CD8-positive, alpha-beta memory T cell (primary cell): Measurements from ENCODE around the gene SLC27A3. TPM values are rescaled to one million over a fixed set of nuclear protein-coding genes. Genes with fewer than 3 reads are reported as not detected.

Source experiments
- CTCF ChIA-PET: fragments of 350-600 bp; sonication (Branson Sonifier 250); formaldehyde crosslinking; loops from one replicate; lab custom pipeline; 2021; ENCODE audit warnings: antibody characterized with exemption; lab: Charles Lee
- POLR2A ChIA-PET: fragments of 350-600 bp; sonication (Branson Sonifier 250); formaldehyde crosslinking; loops from one replicate; lab custom pipeline; 2021; ENCODE audit warnings: antibody characterized with exemption; lab: Charles Lee
- DNase-seq, 5 donors: peaks; one replicate each; pipeline versions ENCODE4 v3.0.0 to v3.0.0-alpha.2; 2020 to 2022; ENCODE audit warnings: mixed read lengths in 1 of 5
- H3K27ac ChIP-seq: one replicate; pipeline ENCODE4 v1.7.0; 2013; ENCODE audit warnings: low read depth, mild to moderate bottlenecking, low read length, moderate library complexity
- H3K27me3 ChIP-seq: 2 replicates; pipeline ENCODE4 v1.7.0; 2013; ENCODE audit warnings: low read length, mild to moderate bottlenecking; ENCODE audit not compliant: insufficient read depth, poor library complexity, severe bottlenecking
- H3K36me3 ChIP-seq: 2 replicates; pipeline ENCODE4 v1.7.0; 2013; ENCODE audit warnings: mild to moderate bottlenecking, low read length, moderate library complexity; ENCODE audit not compliant: insufficient read depth
- H3K4me1 ChIP-seq: 2 replicates; pipeline ENCODE4 v1.7.0; 2013; ENCODE audit warnings: mild to moderate bottlenecking, low read length, moderate library complexity; ENCODE audit not compliant: insufficient read depth
- H3K4me3 ChIP-seq: 2 replicates; pipeline ENCODE4 v1.7.0; 2013; ENCODE audit warnings: mild to moderate bottlenecking, low read length
- H3K9me3 ChIP-seq: 2 replicates; pipeline ENCODE4 v1.7.0; 2013; ENCODE audit warnings: mild to moderate bottlenecking, low read length
- H3K27ac Mint-ChIP-seq, 8 donors: one replicate each; pipeline ENCODE4 v1.8.0; 2020 to 2021; ENCODE audit warnings: mixed read lengths in 8 of 8, mild to moderate bottlenecking in 6 of 8, inconsistent platforms in 3 of 8, moderate library complexity in 3 of 8
- H3K27me3 Mint-ChIP-seq, 2 donors: one replicate each; pipeline ENCODE4 v1.8.0; 2020 to 2021; ENCODE audit warnings: mixed read lengths in 2 of 2, mild to moderate bottlenecking in 1 of 2, moderate library complexity in 1 of 2
- H3K36me3 Mint-ChIP-seq, 3 donors: one replicate each; pipeline ENCODE4 v1.8.0; 2020 to 2021; ENCODE audit warnings: mixed read lengths in 3 of 3, inconsistent platforms in 1 of 3, mild to moderate bottlenecking in 1 of 3
- H3K4me1 Mint-ChIP-seq, 3 donors: one replicate each; pipeline ENCODE4 v1.8.0; 2020 to 2021; ENCODE audit warnings: mixed read lengths in 3 of 3, inconsistent platforms in 1 of 3, mild to moderate bottlenecking in 1 of 3
- H3K4me3 Mint-ChIP-seq, 7 donors: one replicate each; pipeline ENCODE4 v1.8.0; 2020 to 2021; ENCODE audit warnings: mixed read lengths in 7 of 7, mild to moderate bottlenecking in 6 of 7, moderate library complexity in 4 of 7, inconsistent platforms in 2 of 7
- H3K9me3 Mint-ChIP-seq, 5 donors: one replicate each; pipeline ENCODE4 v1.8.0; 2020 to 2022; ENCODE audit warnings: mixed read lengths in 5 of 5, mild to moderate bottlenecking in 3 of 5, moderate library complexity in 2 of 5, inconsistent platforms in 1 of 5
- polyA plus RNA-seq: library from polyadenylated mRNA; unstranded; fragments of 300-500 nt; fragmentation: Illumina TruSeq; gene quantifications from one replicate; pipeline ENCODE4 v1.2.3, GENCODE V29; 2021
- total RNA-seq, 2 experiments: library from RNA; stranded (reverse); gene quantifications; one replicate each; pipeline ENCODE4 v1.2.3, GENCODE V29; 2021

SLC27A3 gene
- total and polyA plus RNA-seq, 3 experiments from 2014 or later = 9.9 to 29.3 (median 11.3) TPM

DNA sequence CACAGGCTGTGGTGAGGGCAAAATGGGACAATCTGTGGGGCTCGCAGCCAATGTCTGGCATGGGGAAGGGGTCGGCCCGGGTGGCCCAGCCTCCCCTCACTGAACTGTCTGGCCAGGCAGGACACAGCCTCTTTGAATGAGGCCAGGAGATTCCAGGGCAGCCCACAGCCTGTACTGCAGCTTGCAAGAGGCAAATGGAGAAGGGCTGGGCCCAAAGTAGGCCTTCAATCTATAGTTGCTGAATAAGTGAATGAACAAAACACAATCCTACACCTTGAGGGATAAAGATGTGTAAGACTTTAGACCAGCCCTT is 23.2 kb downstream of the SLC27A3 start:
- Mint-ChIP-seq H3K27ac (peak overlapping the region in 3 of 8 donors; percentile 10 to 48 (median 24)), H3K27me3 (no peaks in the 10 kb centered on the region), H3K36me3 (peaks cover 0 to 6% (median 3%) of the 10 kb centered on the region in 3 donors), H3K4me3 (no peak overlapping the region), H3K9me3 (no peaks in the 10 kb centered on the region), H3K4me1 (peaks cover 20 to 39% (median 25%) of the 10 kb centered on the region in 3 donors)
- Histone ChIP-seq H3K4me1 (peaks cover 12% of the 10 kb centered on the region), H3K9me3 (no peaks in the 10 kb centered on the region), H3K36me3 (no peaks in the 10 kb centered on the region), H3K27me3 (no peaks in the 10 kb centered on the region), H3K27ac (no peak overlapping the region), H3K4me3 (no peak overlapping the region)
- ChIA-PET POLR2A (no interaction called here), CTCF (interaction anchor here (1.3 to 4.6 kb wide), 5 partner anchors 107 to 189 kb away, joined by 3 to 94 read pairs (median 14); partner anchors contain the start of genes CREB3L4, DENND4B, RAB13 and RPS27)
- DNase-seq = no peak

DNA sequence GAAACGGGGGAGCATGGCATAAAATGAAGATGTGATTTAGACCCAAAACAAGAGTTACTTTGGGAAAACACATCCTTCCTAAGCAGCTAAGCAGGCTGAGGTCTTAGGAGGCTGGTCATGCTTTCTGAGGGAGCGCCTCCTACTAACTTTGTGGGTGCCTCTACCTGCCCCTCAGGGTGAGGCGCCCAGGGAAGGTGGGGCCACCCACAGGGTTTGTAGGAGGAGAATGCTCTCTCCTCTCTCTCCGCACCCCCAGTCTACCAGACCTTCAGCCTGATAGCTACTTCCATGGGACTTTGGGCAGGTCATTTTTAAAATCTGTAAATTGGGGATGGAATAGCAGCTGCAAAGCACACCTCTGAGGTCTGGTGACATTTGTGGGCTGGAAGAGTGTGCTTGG is 23.8 kb downstream of the SLC27A3 start:
- H3K27ac ChIP-seq = no peak overlapping the region
- no peaks in the 10 kb centered on the region for H3K27me3 ChIP-seq
- DNase-seq = no peak
- H3K4me1 ChIP-seq = peaks cover 13% of the 10 kb centered on the region
- H3K9me3 Mint-ChIP-seq = no peaks in the 10 kb centered on the region
- no peaks in the 10 kb centered on the region for H3K9me3 ChIP-seq
- CTCF ChIA-PET = interaction anchor here (2.8 to 4.6 kb wide), 2 partner anchors 168 to 189 kb away, joined by 14 to 94 read pairs; partner anchors contain the start of genes CREB3L4, RAB13 and RPS27
- H3K36me3 ChIP-seq = no peaks in the 10 kb centered on the region
- H3K4me3 Mint-ChIP-seq = no peak overlapping the region
- H3K36me3 Mint-ChIP-seq = peaks cover 0 to 6% (median 5%) of the 10 kb centered on the region in 3 donors
- no peaks in the 10 kb centered on the region for H3K27me3 Mint-ChIP-seq
- H3K4me1 Mint-ChIP-seq = peaks cover 25 to 45% (median 31%) of the 10 kb centered on the region in 3 donors
- peak overlapping the region in 3 of 8 donors; percentile 10 to 70 (median 48) for H3K27ac Mint-ChIP-seq
- H3K4me3 ChIP-seq = no peak overlapping the region
- POLR2A ChIA-PET = no interaction called here

DNA sequence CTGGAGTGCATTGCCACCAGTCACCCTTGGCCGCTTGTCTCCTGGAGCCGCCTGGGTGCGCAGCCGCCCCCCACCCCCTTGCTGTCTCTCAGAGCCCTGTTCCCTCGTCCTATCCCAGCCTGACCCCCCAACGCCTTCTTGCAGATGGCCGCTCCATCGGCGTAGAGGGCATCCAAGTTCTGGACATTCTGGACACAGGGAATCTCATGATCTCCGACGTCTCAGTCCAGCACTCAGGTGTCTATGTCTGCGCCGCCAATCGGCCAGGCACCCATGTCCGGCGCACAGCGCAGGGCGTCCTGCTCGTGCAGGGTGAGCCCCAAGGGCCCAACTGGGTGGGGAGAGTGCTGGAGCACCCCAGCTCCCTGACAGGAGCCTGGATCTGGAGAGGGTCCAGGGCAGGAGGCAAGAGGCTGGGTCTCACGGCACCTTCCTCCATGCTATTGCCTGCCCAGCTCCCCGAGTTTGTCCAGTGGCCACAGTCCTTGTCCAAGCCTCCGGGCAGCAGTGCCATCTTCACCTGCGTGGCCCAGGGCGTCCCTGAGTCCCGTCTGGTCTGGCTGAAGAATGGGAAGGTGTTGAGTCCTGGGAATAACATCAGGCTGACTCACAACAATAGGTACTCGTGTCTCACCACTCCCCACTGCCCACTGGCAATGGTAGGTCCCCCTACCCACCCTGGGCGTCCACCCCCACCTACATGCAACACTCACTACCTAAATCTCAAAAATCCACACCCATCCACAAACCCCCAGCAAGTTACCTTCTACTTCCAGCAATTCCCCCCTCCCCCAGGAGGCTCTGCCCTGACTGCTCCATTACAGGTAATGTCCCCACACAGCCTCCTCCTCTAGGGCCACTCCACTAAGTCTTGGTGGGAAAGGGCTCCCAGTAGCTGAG is 24.6 kb downstream of the SLC27A3 start:
- ChIA-PET POLR2A (no interaction called here), CTCF (interaction anchor here (4.6 to 5.7 kb wide), 2 partner anchors 186 to 188 kb away, joined by 35 to 94 read pairs; partner anchors contain the start of genes RAB13 and RPS27)
- H3K27me3 Mint-ChIP-seq = no peaks in the 10 kb centered on the region
- no peak overlapping the region for H3K27ac ChIP-seq
- H3K4me1 Mint-ChIP-seq = peaks cover 28 to 49% (median 34%) of the 10 kb centered on the region in 3 donors
- no peaks in the 10 kb centered on the region for H3K9me3 ChIP-seq
- no peaks in the 10 kb centered on the region for H3K27me3 ChIP-seq
- H3K4me3 Mint-ChIP-seq = no peak overlapping the region
- DNase-seq = no peak
- no peaks in the 10 kb centered on the region for H3K36me3 ChIP-seq
- peaks cover 0 to 6% (median 5%) of the 10 kb centered on the region in 3 donors for H3K36me3 Mint-ChIP-seq
- H3K27ac Mint-ChIP-seq = peak overlapping the region in 1 of 8 donors; percentile 47
- peaks cover 21% of the 10 kb centered on the region for H3K4me1 ChIP-seq
- no peaks in the 10 kb centered on the region for H3K9me3 Mint-ChIP-seq
- no peak overlapping the region for H3K4me3 ChIP-seq

DNA sequence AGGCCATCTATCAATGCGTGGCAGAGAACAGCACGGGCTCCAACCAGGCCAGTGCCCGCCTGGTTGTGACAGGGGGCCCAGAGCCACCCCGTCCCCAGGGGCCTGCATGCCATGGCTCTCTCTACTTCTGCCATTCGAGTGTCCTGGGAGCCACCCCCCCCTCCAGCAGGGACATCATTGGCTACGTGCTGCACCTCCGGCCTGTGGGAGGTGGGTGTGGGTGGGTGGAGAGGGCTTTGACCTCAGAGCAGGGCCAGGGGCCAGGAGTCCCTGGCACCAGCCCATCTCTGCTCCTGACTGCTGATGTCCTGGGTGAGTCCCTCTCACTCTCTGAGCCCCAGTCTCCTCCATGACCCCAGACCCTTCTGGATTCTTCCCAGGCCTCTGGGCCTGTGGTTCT is 25.3 kb downstream of the SLC27A3 start:
- H3K4me3 Mint-ChIP-seq = no peak overlapping the region
- no peak overlapping the region for H3K4me3 ChIP-seq
- H3K36me3 ChIP-seq = no peaks in the 10 kb centered on the region
- peak overlapping the region in 2 of 8 donors; percentile 45 to 70 for H3K27ac Mint-ChIP-seq
- peaks cover 34 to 55% (median 39%) of the 10 kb centered on the region in 3 donors for H3K4me1 Mint-ChIP-seq
- no peaks in the 10 kb centered on the region for H3K9me3 Mint-ChIP-seq
- H3K27me3 Mint-ChIP-seq = no peaks in the 10 kb centered on the region
- H3K4me1 ChIP-seq = peaks cover 27% of the 10 kb centered on the region
- H3K27ac ChIP-seq = no peak overlapping the region
- H3K36me3 Mint-ChIP-seq = peaks cover 0 to 7% (median 5%) of the 10 kb centered on the region in 3 donors
- CTCF ChIA-PET = interaction anchor here (5.7 kb wide), 1 partner anchor 185 kb away, joined by 35 read pairs; the partner anchor contains the start of gene RAB13
- H3K9me3 ChIP-seq = no peaks in the 10 kb centered on the region
- POLR2A ChIA-PET = no interaction called here
- no peaks in the 10 kb centered on the region for H3K27me3 ChIP-seq
- no peak for DNase-seq

DNA sequence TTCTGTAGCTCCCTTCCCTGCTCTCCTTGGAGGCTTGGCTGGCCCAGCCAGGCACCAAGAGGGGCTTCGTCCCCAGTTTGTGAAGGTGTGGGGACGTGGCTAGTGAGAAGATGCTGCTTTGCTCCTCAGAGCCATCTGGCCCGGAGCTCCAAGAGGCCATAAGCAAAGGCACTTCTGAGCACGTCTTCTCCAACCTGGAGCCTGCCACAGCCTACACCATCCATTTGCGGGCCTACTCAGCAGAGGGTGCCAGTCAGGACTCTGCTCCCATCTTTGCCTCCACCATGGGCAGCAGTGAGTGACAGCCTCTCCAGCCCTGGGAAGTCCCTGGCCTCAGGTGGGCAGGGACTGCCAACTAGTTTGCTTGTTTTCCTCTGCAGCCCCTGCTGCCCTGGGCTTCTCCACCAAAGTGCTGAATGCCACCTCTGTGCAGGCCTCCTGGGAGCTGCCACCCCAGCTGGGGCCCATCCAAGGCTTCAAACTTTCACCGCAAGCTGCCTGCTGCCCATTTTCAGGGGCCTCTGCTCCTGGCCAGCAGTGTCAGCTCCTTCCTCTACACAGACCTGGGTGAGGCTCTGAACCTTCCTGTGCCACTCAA is 25.9 kb downstream of the SLC27A3 start:
- H3K9me3 Mint-ChIP-seq = no peaks in the 10 kb centered on the region
- H3K4me3 ChIP-seq = no peak overlapping the region
- no peaks in the 10 kb centered on the region for H3K27me3 Mint-ChIP-seq
- H3K36me3 Mint-ChIP-seq = peaks cover 0 to 8% (median 5%) of the 10 kb centered on the region in 3 donors
- H3K4me3 Mint-ChIP-seq = no peak overlapping the region
- H3K4me1 Mint-ChIP-seq = peaks cover 40 to 55% (median 44%) of the 10 kb centered on the region in 3 donors
- no peaks in the 10 kb centered on the region for H3K36me3 ChIP-seq
- H3K27me3 ChIP-seq = no peaks in the 10 kb centered on the region
- H3K27ac ChIP-seq = no peak overlapping the region
- H3K4me1 ChIP-seq = peaks cover 31% of the 10 kb centered on the region
- ChIA-PET CTCF (interaction anchor here (5.7 kb wide), 1 partner anchor 185 kb away, joined by 35 read pairs; the partner anchor contains the start of gene RAB13), POLR2A (interaction anchor here (0.5 to 1.0 kb wide), 2 partner anchors 91 to 185 kb away, joined by 3 read pairs; partner anchors contain the start of gene RAB13)
- H3K9me3 ChIP-seq = no peaks in the 10 kb centered on the region
- H3K27ac Mint-ChIP-seq = peak overlapping the region in 3 of 8 donors; percentile 9 to 74 (median 45)
- no peak for DNase-seq

DNA sequence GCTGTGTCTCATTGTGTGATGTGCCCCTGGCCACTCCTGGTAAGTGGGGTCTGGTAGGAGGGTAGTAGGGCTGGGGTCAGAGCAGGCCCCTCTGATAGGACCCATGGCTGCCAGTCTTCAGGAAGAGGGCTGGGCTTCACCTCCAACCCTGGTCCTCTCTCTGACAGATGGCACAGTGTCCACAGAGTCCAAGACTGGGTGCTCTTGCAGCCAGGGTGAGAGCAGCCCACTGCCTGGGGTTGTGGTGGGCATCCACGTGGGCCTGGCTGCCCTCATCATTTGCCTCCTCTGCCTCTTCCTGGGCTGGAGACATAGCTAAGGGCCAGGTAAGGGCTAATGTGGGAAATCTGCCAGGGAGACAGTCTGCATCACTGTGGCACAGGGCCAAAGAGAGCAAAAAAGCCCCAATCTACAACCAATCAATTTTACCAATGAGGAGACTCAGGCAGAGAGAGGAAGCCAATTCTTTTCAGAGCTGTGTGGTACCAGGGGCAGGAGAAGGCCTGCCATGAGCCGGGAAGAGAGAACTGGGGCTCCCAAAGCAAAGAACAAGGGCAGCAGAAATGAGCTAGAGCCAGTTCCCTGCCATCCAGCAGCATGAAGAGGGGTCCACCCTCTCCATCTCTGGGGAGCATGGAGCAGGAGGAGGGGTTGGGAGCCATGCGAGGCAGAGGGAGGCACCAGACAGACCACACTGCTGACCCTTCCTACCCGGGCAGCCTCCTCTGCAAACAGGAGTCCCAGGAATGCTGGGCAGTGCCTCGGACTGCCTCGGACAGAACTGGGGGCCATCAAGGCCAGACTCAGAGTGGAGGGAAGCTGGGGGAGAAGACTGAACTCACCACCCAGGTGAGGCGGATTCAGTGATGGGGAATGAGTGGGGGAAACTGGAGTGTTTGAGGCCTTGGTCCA is 26.8 kb downstream of the SLC27A3 start:
- peaks cover 41 to 55% (median 43%) of the 10 kb centered on the region in 3 donors for H3K4me1 Mint-ChIP-seq
- POLR2A ChIA-PET = interaction anchor here (0.5 to 1.0 kb wide), 2 partner anchors 90 kb away, joined by 3 to 8 read pairs; no protein-coding TSS in a partner anchor
- H3K27me3 ChIP-seq = no peaks in the 10 kb centered on the region

More for the DNA sequence above, 26.8 kb downstream of the SLC27A3 start:
- Mint-ChIP-seq H3K4me3 (no peak overlapping the region), H3K27me3 (no peaks in the 10 kb centered on the region), H3K27ac (peak overlapping the region in 7 of 8 donors; percentile 51 to 96 (median 80)), H3K9me3 (no peaks in the 10 kb centered on the region), H3K36me3 (peaks cover 0 to 14% (median 5%) of the 10 kb centered on the region in 3 donors)
- CTCF ChIA-PET = interaction anchor here (0.8 to 5.7 kb wide), 3 partner anchors 145 to 184 kb away, joined by 4 to 35 read pairs (median 9); partner anchors contain the start of genes CREB3L4, DENND4B and RAB13
- Histone ChIP-seq H3K4me1 (peaks cover 23% of the 10 kb centered on the region), H3K36me3 (no peaks in the 10 kb centered on the region), H3K27ac (no peak overlapping the region), H3K4me3 (no peak overlapping the region), H3K9me3 (no peaks in the 10 kb centered on the region)
- no peak for DNase-seq
